ENCODE measurements around the gene CXCL6.

Gene CXCL6

DNA sequence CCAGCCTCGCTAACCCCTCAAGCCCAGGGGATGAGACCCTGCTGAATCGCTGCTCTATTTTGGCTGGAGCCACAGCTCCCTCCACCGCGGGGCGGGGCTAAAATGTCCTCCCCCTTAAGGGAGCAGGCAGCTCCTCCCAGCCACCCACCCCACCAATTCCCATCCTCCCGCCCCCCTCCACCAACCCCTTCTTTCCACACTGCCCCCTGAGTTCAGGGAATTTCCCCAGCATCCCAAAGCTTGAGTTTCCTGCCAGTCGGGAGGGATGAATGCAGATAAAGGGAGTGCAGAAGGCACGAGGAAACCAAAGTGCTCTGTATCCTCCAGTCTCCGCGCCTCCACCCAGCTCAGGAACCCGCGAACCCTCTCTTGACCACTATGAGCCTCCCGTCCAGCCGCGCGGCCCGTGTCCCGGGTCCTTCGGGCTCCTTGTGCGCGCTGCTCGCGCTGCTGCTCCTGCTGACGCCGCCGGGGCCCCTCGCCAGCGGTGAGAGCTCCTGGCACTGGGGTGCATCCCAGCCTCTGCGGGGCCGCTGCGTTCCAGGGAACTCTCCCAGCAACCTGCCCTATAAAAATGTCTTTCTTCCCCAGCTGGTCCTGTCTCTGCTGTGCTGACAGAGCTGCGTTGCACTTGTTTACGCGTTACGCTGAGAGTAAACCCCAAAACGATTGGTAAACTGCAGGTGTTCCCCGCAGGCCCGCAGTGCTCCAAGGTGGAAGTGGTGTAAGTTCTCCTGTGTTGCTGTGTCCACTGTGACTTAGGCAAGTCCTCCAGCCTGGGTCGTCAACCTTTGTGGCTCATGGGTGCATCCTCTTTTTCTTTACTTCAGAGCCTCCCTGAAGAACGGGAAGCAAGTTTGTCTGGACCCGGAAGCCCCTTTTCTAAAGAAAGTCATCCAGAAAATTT lies at the start of gene CXCL6:
Gene CXCL6, plus strand, starts transcription at position 306 of the 907 bp plus-strand sequence. Its CDS starts 73 bp downstream, at position 379.
- FAIRE-seq: no peak

- FAIRE-seq: no peak
Observed at GRCh38 chr4:73788411-73788810, 48.1 kb upstream of the CXCL6 start.

GRCh38 chr4:73798842-73799241 lies 37.6 kb upstream of the CXCL6 start:
- no peak for FAIRE-seq

DNA sequence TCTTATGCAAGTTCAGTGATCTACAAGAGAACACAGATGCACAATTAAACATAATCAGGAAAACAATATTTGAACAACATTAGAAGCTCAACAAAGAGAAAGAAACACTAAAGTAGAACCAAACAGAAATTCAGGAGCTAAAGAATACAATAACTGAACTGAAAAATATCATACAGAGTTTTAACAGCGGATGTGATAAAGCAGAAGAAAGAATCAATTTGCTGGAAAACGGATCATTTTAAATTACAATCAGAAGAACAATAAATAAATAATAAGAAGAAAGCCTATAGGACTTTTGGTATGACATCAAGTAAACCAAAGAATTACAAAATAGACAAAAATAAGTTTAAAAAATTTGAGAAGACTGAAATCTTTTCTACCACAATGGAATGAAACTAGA lies 36.3 kb upstream of the CXCL6 start:
- no peak for FAIRE-seq

DNA sequence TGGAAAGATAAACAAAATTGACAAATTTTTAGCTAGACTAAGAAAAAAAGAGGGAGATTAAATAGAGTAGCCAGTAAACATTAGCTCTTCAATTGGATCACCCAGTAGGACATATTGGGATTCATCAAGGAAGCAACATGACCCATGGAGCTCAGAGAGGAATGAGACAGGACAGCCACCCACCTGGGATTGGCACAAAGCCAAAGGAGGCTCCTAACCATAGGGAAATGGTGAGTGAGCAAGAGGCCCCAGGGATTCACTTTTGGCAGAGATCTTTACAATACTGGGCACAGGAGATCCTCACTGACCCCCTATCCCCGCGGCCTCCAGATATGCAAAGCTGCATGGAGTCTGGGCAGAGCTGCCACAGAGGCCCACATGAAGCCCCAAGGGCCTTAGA lies 34.8 kb upstream of the CXCL6 start:
- FAIRE-seq: no peak

DNA sequence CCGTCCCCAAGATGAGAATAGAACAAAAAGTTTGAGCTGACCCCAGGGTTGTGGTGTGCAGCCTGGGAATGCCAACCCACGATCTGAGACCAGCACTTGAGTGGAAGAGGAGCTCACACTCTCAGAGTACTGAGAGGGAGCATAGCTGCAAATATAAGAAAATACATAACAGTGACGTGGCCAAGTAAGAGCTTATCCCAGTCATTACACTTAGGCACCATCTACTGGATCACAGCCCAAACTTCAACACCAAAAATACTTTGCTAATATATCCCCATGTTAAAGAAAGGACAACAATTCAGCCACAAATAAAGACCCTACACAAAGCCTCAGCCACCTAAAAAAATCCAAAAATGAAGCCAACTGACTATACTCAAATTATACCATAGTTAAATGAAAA lies 33.3 kb upstream of the CXCL6 start:
- no peak for FAIRE-seq

GRCh38 chr4:73810191-73810590 lies 26.3 kb upstream of the CXCL6 start:
- FAIRE-seq: no peak

GRCh38 chr4:73811841-73812240 lies 24.6 kb upstream of the CXCL6 start:
- no peak for FAIRE-seq

GRCh38 chr4:73814679-73815078 lies 21.8 kb upstream of the CXCL6 start:
- FAIRE-seq: no peak

DNA sequence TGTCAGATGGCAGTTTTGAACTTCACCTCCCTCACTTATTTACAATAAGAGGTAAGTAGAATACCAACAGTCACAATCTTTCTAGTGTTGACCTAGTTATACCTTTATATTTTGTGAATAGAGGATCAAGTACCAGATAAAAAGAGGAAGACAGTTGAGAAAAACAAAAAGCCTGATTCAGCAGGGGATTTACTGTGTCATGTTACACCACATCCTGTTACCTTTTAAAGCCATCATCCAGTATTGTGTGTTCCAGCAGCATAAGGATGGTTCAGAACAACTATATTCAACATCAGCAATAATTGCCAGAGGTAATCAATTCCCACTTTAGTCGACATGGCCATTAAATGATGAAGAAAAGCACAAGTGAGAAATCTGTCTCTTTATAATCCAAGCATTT lies 21.3 kb upstream of the CXCL6 start:
- no peak for FAIRE-seq

- no peak for FAIRE-seq
Observed at GRCh38 chr4:73816814-73817213, 19.7 kb upstream of the CXCL6 start.

DNA sequence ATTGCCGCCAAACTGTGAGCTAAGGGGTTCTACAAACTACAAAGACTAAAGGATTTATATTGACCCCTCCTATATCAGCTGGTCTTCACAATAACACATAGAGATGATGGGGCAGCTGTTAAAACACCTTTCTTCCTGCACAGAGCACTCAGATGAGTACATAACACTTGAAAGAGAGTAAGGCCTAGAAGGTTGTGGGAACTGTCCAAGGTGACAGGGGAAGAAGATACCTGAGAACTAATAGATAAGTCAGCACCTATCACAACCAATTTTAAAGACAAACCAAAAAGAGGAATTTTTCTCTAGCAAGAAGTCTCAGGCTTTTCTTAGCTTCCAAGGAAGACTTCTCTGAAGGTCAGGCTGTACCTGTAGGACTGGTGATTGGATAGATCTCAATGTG lies 19.1 kb upstream of the CXCL6 start:
- FAIRE-seq: no peak

GRCh38 chr4:73821325-73821724 lies 15.2 kb upstream of the CXCL6 start:
- no peak for FAIRE-seq

GRCh38 chr4:73822389-73822788 lies 14.1 kb upstream of the CXCL6 start:
- no peak for FAIRE-seq

DNA sequence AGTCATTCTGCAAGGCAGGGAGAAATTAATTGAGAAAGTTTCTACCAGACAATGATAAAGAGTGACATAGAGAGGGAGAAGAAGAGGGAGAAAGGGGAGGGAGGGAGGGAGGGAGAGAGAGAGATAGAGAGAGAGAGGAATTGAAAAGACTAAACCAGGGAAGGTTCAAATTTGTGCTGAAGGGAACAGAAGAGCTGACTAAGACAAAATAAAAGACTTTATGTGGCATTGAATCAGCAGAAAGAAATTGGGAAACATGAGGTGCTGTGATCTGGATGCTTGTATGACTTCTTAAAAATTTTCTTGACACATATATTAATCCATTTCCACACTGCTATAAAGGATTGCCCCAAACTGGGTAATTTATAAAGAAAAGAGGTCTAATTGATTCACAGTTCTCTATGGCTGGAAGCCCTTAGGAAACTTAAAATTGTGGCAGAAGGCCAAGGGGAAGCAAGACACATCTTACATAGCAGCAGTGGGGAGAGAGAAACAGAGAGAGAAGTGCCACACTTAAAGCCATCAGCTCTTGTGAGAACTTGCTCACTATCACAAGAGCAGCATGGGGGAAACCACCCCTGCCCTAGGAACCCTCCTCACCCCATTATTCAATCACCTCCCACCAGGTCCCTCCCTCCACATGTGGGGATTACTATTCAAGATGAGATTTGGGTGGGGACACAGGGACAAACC lies 13.5 kb upstream of the CXCL6 start:
- no peak for FAIRE-seq

DNA sequence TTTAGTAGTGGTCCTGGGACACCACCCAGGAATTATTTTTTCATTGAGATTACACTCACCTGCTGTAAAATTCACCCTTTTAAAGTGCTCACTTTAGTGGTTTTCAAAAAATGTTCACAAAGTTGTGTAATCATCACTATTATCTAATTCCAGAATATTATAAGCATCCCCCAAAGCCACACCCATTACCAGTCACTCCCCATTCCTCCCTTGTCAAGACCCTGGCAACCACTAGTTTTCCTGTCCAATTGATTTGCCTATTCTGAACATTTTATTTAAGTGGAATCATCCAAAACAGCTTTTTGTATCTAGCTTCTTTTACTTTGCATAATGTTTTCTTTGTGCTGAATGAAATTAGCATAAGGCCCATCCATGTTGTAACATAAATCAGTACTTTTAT lies 12.7 kb upstream of the CXCL6 start:
- FAIRE-seq: no peak

DNA sequence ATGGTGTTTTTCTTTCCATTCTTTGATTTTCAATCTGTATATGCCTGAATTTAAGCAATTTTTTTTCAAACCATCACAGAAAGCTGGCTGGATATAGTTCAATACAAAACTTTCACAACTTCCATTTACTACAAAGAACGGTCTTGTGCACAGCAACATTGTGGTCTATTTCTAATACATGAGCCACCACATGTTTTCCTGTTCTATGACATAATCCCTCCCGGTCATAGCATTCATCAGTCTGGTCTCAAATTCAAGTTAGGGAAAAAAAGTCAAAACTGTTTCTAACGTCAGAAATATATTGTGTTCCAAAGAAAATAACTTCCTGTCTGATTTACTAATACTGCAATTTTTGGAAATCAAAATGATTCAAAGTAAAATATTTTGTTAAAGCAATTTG lies 7.5 kb upstream of the CXCL6 start:
- no peak for FAIRE-seq

DNA sequence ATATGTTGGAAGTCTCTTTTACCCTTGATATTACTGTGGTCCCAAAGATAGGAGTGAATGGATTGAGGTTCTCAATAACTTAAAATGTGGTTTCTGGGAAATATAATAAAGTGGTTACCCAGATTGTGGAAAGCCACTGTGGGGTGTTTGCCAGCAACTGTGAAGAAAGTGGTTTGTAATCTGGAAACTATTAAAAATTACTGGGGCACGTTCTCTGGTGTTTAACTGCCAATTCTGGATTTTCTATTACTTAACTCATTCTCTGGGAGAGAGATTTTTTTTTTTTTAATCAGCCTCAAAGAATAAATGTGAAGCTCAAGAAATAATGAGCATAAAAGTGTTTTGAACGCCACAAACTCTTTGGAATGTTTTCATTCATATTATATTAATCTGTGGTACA lies 4.9 kb upstream of the CXCL6 start:
- FAIRE-seq: no peak

DNA sequence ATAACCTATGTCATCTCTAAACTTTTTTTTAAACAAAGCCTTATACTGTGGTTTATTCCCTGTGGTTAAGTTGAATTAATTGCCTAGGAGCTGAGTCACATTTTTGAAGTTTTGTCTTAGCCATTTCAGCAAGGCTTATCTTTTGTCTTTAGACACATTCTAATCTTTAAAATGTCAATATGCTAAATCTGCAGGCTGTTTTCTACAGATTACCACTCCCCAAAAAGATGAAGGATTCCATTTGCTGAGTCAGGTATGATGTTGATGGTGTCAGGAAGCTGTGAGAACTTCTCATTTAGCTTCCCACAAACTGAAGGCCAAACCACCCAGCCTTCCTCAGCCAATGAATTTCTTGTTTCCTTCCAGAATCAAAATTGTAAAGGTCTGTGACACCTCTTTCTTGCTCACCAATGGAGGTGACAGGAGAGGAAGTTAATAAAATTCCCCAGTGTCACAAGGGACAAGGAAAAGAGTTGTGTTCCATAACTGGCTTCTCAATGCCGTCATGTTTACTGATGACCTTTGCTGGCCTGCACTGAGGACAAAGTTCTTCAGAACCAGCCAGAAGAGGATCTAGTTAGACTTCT lies 3.7 kb upstream of the CXCL6 start:
- no peak for FAIRE-seq

DNA sequence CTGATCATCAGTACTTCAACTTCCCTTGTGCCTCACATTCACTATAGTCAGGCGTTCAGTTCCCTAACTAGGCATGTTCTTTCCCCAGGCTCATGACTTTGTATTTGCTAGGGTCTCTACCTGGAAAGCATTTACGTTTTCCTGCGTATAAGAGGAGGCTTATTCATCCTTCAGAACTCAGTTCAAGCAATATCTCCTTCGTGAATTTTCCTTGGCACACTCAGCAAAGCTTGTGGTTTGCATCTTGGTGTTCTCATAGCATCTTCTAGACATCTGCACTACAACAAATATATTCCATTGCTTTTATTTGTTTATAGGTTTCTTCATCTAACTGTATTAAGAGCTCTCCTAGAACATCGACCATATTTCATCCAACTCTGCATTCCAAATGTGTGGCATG lies 2.6 kb downstream of the CXCL6 start:
- FAIRE-seq: no peak

GRCh38 chr4:73839715-73840114 lies 3.2 kb downstream of the CXCL6 start:
- FAIRE-seq: no peak

DNA sequence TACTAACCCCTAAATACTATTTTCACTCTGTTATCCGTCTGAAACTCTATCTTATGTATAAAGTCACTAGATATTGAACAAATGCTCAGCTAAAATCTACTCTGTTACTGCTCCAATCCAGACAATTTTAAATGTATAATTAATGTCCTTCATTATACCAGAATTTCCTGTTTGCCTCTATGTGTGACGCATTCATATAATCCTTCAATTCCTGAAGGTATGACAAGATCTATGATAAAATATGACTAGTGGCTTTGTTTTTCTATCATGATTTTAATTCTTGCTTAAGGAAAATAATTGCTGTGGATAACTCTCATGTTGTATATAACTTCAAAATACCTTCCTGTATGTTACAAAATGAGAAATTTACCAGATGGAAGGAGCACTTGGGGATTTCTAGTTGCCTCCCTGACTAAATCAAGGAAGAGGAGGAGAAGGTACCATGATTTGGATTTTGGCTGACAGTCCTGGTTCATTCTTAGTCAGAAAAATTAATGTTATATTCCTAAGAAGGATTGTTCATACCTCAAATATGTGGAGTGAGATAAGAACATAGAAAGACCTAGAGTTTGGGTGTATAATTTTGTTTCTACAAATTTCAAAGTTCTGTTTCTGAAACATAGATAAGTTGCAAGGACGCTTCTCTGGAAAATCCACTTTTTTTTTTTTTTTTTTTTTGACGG lies 4.9 kb downstream of the CXCL6 start:
- FAIRE-seq: no peak

GRCh38 chr4:73842696-73843095 lies 6.2 kb downstream of the CXCL6 start:
- no peak for FAIRE-seq
